ENCODE measurements around the gene DNASE1L2. TPM values are rescaled to one million over a fixed set of nuclear protein-coding genes. Genes with fewer than 3 reads are reported as not detected.

The DNASE1L2 gene
- total RNA-seq, 1 donor from 2014 or later = 1.0 TPM

- no peak for TF ChIP-seq CTCF (IDR thresholded peaks at IDR 0.05; ENCODE audit: unreplicated experiment)
- no peak for DNase-seq (ENCODE audit: low spot score)
- H3K4me3 Mint-ChIP-seq (ENCODE audit: unreplicated experiment) = no peak overlapping the region
- no peaks in the 10 kb centered on the region for H3K9me3 Mint-ChIP-seq (ENCODE audit: unreplicated experiment)
- no peaks in the 10 kb centered on the region for H3K36me3 Mint-ChIP-seq (ENCODE audit: low read depth, unreplicated experiment)
- no peaks in the 10 kb centered on the region for H3K4me1 Mint-ChIP-seq (ENCODE audit: unreplicated experiment)
- no peak overlapping the region for H3K27ac Mint-ChIP-seq (ENCODE audit: unreplicated experiment)
- H3K27me3 Mint-ChIP-seq (ENCODE audit: unreplicated experiment) = peaks cover 25% of the 10 kb centered on the region
These were observed 41.9 kb upstream of the DNASE1L2 start for GRCh38 chr16:2194166-2194834.

- peak; percentile 48 for DNase-seq (ENCODE audit: low spot score)
- H3K27me3 Mint-ChIP-seq (ENCODE audit: unreplicated experiment) = peaks cover 25% of the 10 kb centered on the region
- H3K4me1 Mint-ChIP-seq (ENCODE audit: unreplicated experiment) = no peaks in the 10 kb centered on the region
- no peak overlapping the region for H3K4me3 Mint-ChIP-seq (ENCODE audit: unreplicated experiment)
- H3K9me3 Mint-ChIP-seq (ENCODE audit: unreplicated experiment) = no peaks in the 10 kb centered on the region
- TF ChIP-seq CTCF (IDR thresholded peaks at IDR 0.05; ENCODE audit: unreplicated experiment) = peak; percentile 20
- H3K36me3 Mint-ChIP-seq (ENCODE audit: low read depth, unreplicated experiment) = no peaks in the 10 kb centered on the region
- H3K27ac Mint-ChIP-seq (ENCODE audit: unreplicated experiment) = no peak overlapping the region
These were observed 41.4 kb upstream of the DNASE1L2 start for GRCh38 chr16:2194852-2195321.

GRCh38 chr16:2195322-2196161 lies 40.7 kb upstream of the DNASE1L2 start:
- peaks cover 25% of the 10 kb centered on the region for H3K27me3 Mint-ChIP-seq (ENCODE audit: unreplicated experiment)
- no peak overlapping the region for H3K4me3 Mint-ChIP-seq (ENCODE audit: unreplicated experiment)
- H3K4me1 Mint-ChIP-seq (ENCODE audit: unreplicated experiment) = no peaks in the 10 kb centered on the region
- peaks cover 4% of the 10 kb centered on the region for H3K36me3 Mint-ChIP-seq (ENCODE audit: low read depth, unreplicated experiment)
- DNase-seq (ENCODE audit: low spot score) = no peak
- H3K27ac Mint-ChIP-seq (ENCODE audit: unreplicated experiment) = no peak overlapping the region
- no peak for TF ChIP-seq CTCF (IDR thresholded peaks at IDR 0.05; ENCODE audit: unreplicated experiment)
- H3K9me3 Mint-ChIP-seq (ENCODE audit: unreplicated experiment) = no peaks in the 10 kb centered on the region

GRCh38 chr16:2196162-2196980 lies 39.9 kb upstream of the DNASE1L2 start, which contains the start of gene CASKIN1:
CASKIN1 (minus strand) TSS chr16:2196605; CDS start chr16:2196432, 173 bp downstream.
- Mint-ChIP-seq H3K27ac (ENCODE audit: unreplicated experiment) (no peak within 1 kb of the TSS), H3K4me1 (ENCODE audit: unreplicated experiment) (no peaks in the 10 kb centered on the region), H3K36me3 (ENCODE audit: low read depth, unreplicated experiment) (peaks cover 4% of the 10 kb centered on the region), H3K4me3 (ENCODE audit: unreplicated experiment) (no peak within 1 kb of the TSS), H3K27me3 (ENCODE audit: unreplicated experiment) (peaks cover 25% of the 10 kb centered on the region), H3K9me3 (ENCODE audit: unreplicated experiment) (no peaks in the 10 kb centered on the region)
- no peak for TF ChIP-seq CTCF (IDR thresholded peaks at IDR 0.05; ENCODE audit: unreplicated experiment)
- DNase-seq (ENCODE audit: low spot score) = peak; percentile 42

All from endothelial cell (in vitro differentiated cells).